DOHH2 (cell line): ENCODE results near the gene LMX1A.

Experiments used
- H3F3A ChIP-seq: fragments of 200-600 bp; sonication (generic), shearing (Covaris generic); 2 replicates; pipeline ENCODE4 v1.6.0; 2016; ENCODE audit warnings: antibody characterized with exemption, mild to moderate bottlenecking; ENCODE audit not compliant: control insufficient read depth, insufficient read depth
- H3K27ac ChIP-seq: fragments of 200-600 bp; sonication (generic); 2 replicates; pipeline ENCODE4 v1.5.1; 2014; ENCODE audit warnings: low read depth, mild to moderate bottlenecking, low read length, moderate library complexity
- H3K27me3 ChIP-seq: fragments of 200-600 bp; sonication (generic); 2 replicates; pipeline ENCODE4 v1.6.1; 2014; ENCODE audit warnings: mild to moderate bottlenecking, low read length, mixed read lengths; ENCODE audit not compliant: control insufficient read depth
- H3K36me3 ChIP-seq: fragments of 200-600 bp; sonication (generic); 2 replicates; pipeline ENCODE4 v1.6.1; 2014; ENCODE audit warnings: mild to moderate bottlenecking, low read length, moderate library complexity, mixed read lengths; ENCODE audit not compliant: control insufficient read depth
- H3K4me1 ChIP-seq: fragments of 200-600 bp; sonication (generic); 2 replicates; pipeline ENCODE4 v1.6.1; 2014; ENCODE audit warnings: mild to moderate bottlenecking, low read length, mixed read lengths; ENCODE audit not compliant: control insufficient read depth
- H3K4me2 ChIP-seq: fragments of 200-600 bp; sonication (generic); 2 replicates; pipeline ENCODE4 v1.6.0; 2014; ENCODE audit warnings: mild to moderate bottlenecking, low read length, moderate library complexity
- H3K4me3 ChIP-seq: fragments of 200-600 bp; sonication (generic); 2 replicates; pipeline ENCODE4 v1.5.1; 2014; ENCODE audit warnings: mild to moderate bottlenecking, low read length, mixed read lengths
- H3K79me2 ChIP-seq: fragments of 200-600 bp; sonication (generic); 2 replicates; pipeline ENCODE4 v1.6.1; 2014; ENCODE audit warnings: mild to moderate bottlenecking, low read length, mixed read lengths; ENCODE audit not compliant: control insufficient read depth
- H3K9me2 ChIP-seq: fragments of 200-600 bp; sonication (generic); replicated peaks from 2 replicates; pipeline ENCODE4 v1.6.1; 2014; ENCODE audit warnings: mild to moderate bottlenecking, low read length, mixed read lengths; ENCODE audit not compliant: control insufficient read depth
- H3K9me3 ChIP-seq: fragments of 200-600 bp; sonication (generic); 2 replicates; pipeline ENCODE4 v1.6.1; 2014; ENCODE audit warnings: antibody characterized with exemption, low read length, mixed read lengths; ENCODE audit not compliant: control insufficient read depth, insufficient read depth
- H4K20me1 ChIP-seq: fragments of 200-600 bp; sonication (generic); 2 replicates; pipeline ENCODE4 v1.6.0; 2014; ENCODE audit warnings: low read depth, mild to moderate bottlenecking, antibody characterized with exemption, low read length, moderate library complexity; ENCODE audit not compliant: control insufficient read depth, insufficient read depth
- CTCF ChIP-seq: fragments of 200-600 bp; sonication (generic); IDR thresholded peaks from one replicate; pipeline ENCODE4 v1.5.1; 2014; ENCODE audit warnings: antibody characterized with exemption, mild to moderate bottlenecking, low read depth, low read length; ENCODE audit not compliant: poor library complexity, severe bottlenecking
- EZH2phosphoT487 ChIP-seq: fragments of 200-600 bp; sonication (generic); IDR thresholded peaks from 2 replicates; pipeline ENCODE4 v1.6.1; 2017; ENCODE audit warnings: borderline replicate concordance, mild to moderate bottlenecking, antibody characterized with exemption, low read length, moderate library complexity, mixed read lengths

Gene LMX1A

GRCh38 chr1:165325460-165326203, 30.9 kb downstream of the LMX1A start:
- Histone ChIP-seq H3K4me1 (no peaks in the 10 kb centered on the region), H3F3A (no peaks in the 10 kb centered on the region), H3K4me2 (no peak overlapping the region), H3K4me3 (no peak overlapping the region), H3K79me2 (no peaks in the 10 kb centered on the region), H3K9me2 (no peaks in the 10 kb centered on the region), H3K9me3 (no peaks in the 10 kb centered on the region), H4K20me1 (no peaks in the 10 kb centered on the region), H3K27me3 (peaks cover 4% of the 10 kb centered on the region; the same call in 1 of the 2 replicates), H3K27ac (no peak overlapping the region), H3K36me3 (no peaks in the 10 kb centered on the region)
- TF ChIP-seq EZH2phosphoT487 (no peak), CTCF (no peak)

- Histone ChIP-seq H3K4me3 (no peak overlapping the region), H3K4me2 (no peak overlapping the region), H3F3A (no peaks in the 10 kb centered on the region), H3K79me2 (no peaks in the 10 kb centered on the region), H3K27ac (no peak overlapping the region), H3K4me1 (no peaks in the 10 kb centered on the region), H4K20me1 (no peaks in the 10 kb centered on the region), H3K9me3 (no peaks in the 10 kb centered on the region), H3K27me3 (peaks cover 10% of the 10 kb centered on the region), H3K9me2 (no peaks in the 10 kb centered on the region), H3K36me3 (no peaks in the 10 kb centered on the region)
- no peak for TF ChIP-seq CTCF
- TF ChIP-seq EZH2phosphoT487, result no peak
Measured at GRCh38 chr1:165324050-165324449, 32.5 kb downstream of the LMX1A start.

GRCh38 chr1:165317612-165318011, 38.9 kb downstream of the LMX1A start:
- H3K4me3 ChIP-seq, result no peak overlapping the region
- H3F3A ChIP-seq, result no peaks in the 10 kb centered on the region
- no peaks in the 10 kb centered on the region for H3K4me1 ChIP-seq
- TF ChIP-seq EZH2phosphoT487, result no peak
- TF ChIP-seq CTCF, result no peak
- H3K9me3 ChIP-seq, result no peaks in the 10 kb centered on the region
- no peaks in the 10 kb centered on the region for H4K20me1 ChIP-seq
- H3K9me2 ChIP-seq, result no peaks in the 10 kb centered on the region
- H3K4me2 ChIP-seq, result no peak overlapping the region
- H3K27ac ChIP-seq, result no peak overlapping the region
- no peaks in the 10 kb centered on the region for H3K36me3 ChIP-seq
- H3K79me2 ChIP-seq, result no peaks in the 10 kb centered on the region
- peaks cover 15% of the 10 kb centered on the region for H3K27me3 ChIP-seq
